GM21717 (cell line): Measurements from ENCODE around the gene PNMT.
"Not testable (repeated sequence)": the region's sequence is repeated elsewhere in the genome, so short reads cannot be mapped to it uniquely, and the experiment has no call there.

Source experiments
- ATAC-seq: cut with Tn5 transposase; IDR thresholded peaks from one replicate; pipeline ENCODE4 v1.9.1; 2021; ENCODE audit warnings: mild to moderate bottlenecking, moderate library complexity; ENCODE audit not compliant: unreplicated experiment

PNMT gene

DNA sequence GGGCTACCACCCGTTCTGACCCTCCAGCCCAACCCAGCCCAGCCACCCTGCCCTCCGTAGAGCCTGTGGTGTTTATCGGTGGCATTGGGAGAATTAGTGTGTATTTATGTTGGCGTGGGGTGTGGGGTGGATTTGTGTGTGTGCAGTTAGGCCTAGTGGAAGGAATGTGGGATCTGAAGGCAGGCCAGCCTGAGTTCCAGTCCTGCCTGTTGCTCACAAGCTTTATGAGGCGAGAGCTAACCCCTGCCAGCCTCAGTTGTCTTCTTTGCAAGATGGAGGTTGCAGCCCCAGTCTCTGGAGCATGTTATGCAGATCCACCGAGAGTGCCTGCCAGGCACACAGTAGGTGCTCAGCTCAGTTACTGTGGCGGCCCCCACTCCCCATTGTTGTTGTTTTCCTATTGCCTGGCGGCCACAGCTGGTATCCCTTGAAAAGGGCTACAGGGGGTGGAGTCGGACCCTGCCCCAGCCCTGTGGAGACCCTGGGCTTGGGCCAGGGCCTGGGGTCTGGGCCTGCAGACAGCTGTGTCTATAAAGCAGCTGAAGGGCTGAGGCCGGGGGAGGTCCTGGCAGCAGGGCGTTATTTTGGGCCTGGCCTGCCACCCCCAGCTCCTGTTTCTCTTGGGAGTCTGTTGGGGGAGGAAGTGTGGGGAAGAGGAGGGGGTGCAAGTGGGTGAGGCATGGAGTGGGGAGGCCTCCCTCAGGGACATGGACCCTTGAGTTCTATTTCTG, 36.7 kb downstream of the PNMT start:
- ATAC-seq: no peak

DNA sequence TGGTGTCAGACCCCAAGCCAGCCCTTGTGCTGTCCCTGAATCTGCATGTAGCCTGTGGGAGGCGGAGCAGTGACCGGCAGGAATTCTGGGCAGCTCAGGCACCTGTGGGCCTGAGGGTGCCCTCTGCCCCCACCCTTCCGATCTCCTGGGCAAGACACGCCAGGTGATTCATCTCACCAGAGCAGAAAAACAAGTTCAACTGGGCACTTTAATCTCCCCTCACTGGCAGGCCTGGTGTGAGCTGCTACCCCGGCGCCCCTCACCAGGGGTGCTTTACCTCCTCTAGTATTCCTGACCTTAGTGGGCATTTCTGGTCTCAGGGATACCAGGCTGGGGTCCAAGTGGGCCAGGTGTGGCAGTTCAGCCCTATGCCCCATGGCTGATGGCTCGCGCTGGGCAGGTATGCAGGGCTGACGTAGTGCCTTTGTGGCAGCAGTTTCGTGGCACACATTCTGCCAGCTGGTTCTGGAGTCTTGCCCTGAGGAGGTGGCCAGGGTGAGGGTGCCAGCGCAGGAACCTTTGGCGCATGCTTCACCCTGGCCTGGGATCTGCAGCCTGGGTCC, 37.6 kb downstream of the PNMT start:
- ATAC-seq: no peak

DNA sequence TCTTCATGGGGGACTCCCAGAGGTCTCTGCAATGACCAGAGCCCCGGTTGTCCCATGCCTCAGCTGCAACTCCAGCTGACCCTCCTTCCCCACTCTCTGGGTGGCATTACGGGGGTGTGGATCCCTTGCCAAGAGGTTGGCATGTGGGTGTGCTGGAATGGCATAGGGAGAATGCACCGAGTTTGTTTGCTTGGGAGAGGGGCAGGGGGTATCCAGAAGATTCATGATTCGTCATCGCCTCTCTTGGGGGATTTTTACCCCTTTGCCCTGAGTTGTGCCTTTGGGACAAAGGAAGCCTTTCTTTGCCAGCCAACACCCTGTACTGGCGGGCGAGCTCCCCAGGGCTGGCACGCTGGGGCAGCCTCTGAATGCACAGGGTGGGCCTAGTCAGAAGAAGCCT, 38.1 kb downstream of the PNMT start:
- ATAC-seq: no peak

DNA sequence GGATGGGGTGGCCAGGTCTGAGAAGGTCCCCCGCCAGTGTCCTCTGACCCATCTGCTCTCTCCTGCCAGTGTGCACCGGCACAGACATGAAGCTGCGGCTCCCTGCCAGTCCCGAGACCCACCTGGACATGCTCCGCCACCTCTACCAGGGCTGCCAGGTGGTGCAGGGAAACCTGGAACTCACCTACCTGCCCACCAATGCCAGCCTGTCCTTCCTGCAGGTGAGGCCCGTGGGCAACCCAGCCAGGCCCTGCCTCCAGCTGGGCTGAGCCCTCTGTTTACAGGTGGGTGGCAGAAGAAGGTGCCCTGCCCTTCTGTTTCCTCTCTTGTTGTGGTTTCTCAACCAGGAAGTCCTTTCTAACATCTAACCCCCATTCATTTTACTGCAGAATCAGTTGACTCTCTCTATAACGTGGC, 38.7 kb downstream of the PNMT start:
- ATAC-seq: no peak

DNA sequence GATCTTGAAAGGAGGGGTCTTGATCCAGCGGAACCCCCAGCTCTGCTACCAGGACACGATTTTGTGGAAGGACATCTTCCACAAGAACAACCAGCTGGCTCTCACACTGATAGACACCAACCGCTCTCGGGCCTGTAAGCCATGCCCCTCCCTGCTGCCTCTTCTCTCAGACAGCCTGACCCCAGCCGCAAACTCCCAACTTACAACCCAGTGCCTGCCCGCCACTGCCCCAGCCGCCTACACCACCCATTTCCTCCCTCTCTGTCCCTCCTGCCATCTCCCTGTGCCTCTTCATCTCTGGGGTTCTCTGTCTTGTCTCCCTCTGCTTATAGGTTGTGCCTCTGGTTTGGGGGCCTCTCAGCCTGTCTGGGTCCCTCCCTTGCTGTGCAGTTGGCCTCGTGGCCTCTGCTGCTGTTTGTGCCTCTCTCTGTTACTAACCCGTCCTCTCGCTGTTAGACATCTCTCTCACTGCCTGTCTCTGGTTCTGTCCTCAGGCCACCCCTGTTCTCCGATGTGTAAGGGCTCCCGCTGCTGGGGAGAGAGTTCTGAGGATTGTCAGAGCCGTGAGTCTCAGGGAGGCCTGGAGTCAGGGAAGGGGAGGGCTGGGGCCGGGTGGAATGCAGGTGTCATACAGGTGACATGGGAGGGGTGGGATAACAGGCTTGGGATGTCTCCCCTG, 41.2 kb downstream of the PNMT start:
- no peak for ATAC-seq

DNA sequence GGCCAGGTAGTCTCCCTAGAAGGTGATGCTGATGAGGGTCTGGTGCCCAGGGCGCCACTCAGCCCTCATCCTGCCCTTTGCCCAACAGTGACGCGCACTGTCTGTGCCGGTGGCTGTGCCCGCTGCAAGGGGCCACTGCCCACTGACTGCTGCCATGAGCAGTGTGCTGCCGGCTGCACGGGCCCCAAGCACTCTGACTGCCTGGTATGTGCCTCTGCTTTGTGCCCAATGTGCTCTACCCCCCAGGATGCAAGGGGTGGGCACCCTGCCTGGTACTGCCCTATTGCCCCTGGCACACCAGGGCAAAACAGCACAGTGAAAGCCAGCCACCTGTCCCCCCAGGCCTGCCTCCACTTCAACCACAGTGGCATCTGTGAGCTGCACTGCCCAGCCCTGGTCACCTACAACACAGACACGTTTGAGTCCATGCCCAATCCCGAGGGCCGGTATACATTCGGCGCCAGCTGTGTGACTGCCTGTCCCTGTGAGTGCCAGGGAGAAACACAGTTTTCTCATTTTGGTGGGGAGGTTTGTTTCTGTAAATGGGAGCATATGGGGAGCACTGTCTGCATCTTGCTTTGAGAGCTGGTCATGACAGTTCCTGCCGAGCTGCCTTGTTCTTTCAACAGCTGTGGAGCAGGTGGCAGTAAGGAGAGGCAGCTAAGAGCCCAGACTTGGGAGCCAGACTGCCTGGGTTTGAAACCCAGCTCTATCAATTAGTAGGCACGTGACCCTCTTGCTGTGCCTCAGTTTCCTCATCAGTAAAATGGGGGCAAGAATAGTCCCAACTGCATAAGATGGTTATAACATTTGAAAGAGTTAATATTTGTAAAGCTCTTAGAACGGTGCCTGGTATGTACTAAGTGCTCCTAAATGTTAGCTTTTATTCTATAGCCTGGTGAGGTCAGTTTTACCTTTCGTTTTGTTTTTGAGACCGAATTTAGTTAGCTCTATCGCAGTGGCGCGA, 42.0 kb downstream of the PNMT start:
- no peak for ATAC-seq

DNA sequence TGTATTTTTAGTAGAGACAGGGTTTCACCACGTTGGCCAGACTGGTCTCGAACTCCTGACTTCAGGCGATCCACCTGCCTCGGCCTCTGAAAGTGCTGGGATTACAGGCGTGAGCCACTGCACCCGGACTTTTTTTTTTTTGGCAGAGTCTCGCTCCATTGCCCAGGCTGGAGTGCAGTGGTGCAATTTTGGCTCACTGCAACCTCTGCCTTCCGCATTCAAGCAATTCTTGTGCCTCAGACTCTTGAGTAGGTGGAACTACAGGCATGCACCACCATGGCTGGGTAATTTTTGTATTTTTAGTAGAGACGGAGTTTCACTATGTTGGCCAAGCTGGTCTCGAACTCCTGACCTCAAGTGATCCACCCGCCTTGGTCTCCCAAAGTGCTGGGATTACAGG, 42.8 kb downstream of the PNMT start:
- ATAC-seq: not testable (repeated sequence)

DNA sequence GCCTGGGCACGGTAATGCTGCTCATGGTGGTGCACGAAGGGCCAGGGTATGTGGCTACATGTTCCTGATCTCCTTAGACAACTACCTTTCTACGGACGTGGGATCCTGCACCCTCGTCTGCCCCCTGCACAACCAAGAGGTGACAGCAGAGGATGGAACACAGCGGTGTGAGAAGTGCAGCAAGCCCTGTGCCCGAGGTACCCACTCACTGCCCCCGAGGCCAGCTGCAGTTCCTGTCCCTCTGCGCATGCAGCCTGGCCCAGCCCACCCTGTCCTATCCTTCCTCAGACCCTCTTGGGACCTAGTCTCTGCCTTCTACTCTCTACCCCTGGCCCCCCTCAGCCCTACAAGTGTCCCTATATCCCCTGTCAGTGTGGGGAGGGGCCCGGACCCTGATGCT, 43.6 kb downstream of the PNMT start:
- no peak for ATAC-seq

DNA sequence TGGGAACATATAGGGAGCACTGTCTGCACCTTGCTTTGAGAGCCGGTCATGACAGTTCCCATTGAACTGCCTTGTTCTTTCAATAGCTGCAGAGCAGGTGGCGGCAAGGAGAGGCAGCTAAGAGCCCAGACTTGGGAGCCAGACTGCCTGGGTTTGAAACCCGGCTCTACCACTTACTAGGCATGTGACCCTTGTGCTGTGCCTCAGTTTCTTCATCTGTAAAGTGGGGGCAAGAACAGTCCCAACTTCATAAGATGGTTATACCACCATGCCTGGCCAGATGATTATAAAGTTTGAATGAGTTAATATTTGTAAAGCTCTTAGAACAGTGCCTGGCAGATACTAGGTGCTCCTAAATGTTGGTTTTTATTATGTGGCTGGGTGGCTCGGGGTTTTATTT, 46.0 kb downstream of the PNMT start:
- no peak for ATAC-seq

DNA sequence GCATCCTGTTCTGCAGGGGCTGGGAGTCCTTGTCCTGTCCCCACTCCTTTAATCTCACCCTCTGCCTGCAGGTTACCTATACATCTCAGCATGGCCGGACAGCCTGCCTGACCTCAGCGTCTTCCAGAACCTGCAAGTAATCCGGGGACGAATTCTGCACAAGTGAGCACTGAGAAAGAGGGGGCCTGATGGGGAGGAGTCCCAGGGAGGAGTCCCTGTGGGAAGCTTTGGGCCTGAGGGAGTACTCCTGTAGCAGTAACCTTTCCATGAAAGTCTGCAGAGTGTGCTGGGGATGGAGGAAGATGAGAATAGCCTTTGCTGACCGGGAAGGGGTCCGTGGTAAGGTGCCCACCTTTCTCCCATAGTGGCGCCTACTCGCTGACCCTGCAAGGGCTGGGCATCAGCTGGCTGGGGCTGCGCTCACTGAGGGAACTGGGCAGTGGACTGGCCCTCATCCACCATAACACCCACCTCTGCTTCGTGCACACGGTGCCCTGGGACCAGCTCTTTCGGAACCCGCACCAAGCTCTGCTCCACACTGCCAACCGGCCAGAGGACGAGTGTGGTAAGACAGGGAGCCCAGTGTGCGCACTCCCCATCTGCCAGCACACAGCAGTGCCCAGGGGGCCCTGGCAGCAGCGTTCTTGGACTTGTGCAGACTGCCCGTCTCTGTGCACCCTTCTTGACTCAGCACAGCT, 47.3 kb downstream of the PNMT start:
- no peak for ATAC-seq

DNA sequence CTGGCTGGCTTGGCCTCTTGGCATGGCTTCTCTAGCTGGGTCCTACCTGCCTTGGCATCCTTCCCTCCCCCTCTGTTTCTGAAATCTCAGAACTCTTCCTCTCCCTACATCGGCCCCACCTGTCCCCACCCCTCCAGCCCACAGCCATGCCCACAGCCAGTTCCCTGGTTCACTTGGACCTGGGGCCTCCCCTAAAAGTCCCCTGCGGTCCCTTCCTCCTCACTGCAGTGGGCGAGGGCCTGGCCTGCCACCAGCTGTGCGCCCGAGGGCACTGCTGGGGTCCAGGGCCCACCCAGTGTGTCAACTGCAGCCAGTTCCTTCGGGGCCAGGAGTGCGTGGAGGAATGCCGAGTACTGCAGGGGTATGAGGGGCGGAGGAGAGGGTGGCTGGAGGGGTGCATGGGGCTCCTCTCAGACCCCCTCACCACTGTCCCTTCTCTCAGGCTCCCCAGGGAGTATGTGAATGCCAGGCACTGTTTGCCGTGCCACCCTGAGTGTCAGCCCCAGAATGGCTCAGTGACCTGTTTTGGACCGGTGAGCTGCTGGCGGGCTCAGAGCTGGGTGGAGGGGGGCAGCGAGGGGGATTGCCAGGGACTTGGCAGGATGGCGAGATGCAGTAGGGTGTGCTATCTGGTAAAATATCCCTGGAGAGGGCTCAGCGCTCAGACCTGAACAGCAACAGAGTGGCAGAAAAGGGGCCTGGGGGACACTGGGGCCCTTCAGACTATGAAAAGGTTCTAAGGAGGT, 48.0 kb downstream of the PNMT start:
- no peak for ATAC-seq

DNA sequence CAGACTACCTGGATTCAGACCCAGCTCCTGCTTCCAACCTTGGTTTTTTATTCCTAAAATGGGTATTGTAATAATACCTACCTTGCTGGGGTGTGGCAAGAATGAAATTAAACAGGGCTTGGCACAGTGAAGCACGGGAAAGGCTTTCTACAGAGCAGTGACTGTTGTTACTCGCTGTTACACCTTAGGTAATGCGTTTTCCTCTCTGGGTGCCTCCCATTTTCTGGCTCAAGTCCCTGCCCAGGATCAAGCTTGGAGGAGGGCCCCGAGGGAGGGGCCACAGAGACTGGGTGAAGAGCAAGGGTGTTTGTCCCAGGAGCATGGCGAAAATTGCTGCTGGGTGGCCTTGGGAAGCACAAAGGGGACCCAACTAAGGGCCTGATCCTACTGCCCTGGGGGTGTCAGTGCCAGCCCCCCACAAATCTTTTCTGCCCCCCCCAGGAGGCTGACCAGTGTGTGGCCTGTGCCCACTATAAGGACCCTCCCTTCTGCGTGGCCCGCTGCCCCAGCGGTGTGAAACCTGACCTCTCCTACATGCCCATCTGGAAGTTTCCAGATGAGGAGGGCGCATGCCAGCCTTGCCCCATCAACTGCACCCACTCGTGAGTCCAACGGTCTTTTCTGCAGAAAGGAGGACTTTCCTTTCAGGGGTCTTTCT, 48.8 kb downstream of the PNMT start:
- ATAC-seq: no peak

DNA sequence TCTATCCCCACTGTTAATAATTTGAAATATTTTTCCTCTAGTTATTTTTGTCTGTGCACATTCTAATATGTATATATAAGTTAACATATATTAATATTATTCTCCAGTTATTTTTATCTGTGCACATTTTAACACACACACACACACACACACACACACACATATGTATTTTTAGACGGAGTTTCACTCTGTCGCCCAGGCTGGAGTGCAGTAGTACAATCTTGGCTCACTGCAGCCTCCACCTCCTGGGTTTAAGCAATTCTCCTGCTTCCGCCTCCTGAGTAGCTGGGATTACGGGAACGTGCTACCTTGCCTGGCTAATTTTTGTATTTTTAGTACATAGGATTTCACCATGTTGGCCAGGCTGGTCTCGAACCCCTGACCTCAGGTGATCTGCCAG, 49.4 kb downstream of the PNMT start:
- no peak for ATAC-seq

DNA sequence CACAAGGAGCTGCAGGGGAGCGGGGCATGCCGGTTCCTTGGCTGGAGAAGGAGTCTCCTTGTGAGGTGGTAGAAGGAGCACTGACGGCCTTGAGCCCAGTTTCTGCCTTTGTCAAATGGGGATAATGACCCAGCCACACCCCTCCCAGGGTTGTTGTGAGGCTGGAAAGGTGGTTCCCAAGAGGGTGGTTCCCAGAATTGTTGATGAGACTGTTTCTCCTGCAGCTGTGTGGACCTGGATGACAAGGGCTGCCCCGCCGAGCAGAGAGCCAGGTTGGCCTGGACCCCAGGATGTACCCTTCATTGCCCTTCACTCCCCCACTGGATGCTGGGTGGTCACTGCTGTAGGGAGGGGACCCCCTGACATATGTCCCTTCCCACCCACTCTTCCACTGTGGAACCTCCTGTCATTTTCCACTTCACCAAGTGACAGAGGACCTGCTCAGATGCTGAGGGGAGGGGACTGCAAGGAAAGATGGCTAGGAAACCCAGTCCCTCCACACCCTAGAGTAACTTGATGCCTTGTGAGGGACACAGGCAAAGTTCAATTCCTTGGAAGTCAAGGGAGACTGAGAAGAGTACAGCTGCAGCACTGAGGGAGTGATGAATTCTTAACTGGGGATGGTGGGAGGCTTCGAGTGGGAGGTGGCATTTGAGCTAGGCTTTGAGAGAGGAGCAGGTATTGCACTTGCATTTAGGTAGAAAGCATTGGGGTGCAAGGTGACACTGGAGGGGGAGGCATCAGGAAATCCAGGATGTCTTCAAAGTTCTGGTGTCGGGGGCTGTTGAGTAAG, 51.5 kb downstream of the PNMT start:
- no peak for ATAC-seq
